IMR-90 (cell line): ENCODE data around the gene AKAP6. TPM values are rescaled to one million over a fixed set of nuclear protein-coding genes. Genes with fewer than 3 reads are reported as not detected.

ENCODE experiments used
- ATAC-seq: fragments of 200-7000 bp; cut with Tn5 transposase; 2 replicates; pipeline ENCODE4 v1.9.1; 2020; ENCODE audit warnings: low read depth, mild to moderate bottlenecking, moderate library complexity
- BruUV-seq: library from RNA; stranded (reverse); fragments of 400-500 nt; replicated peaks from 2 replicates; lab custom pipeline; 2021; lab: Mats Ljungman, UMichigan
- CTCF ChIA-PET: fragments of 300-600 bp; formaldehyde crosslinking; extraction: SDS; loops from one replicate; lab custom pipeline; 2021; ENCODE audit warnings: antibody characterized with exemption; lab: Yijun Ruan, JAX
- POLR2A ChIA-PET: fragments of 300-600 bp; sonication (Branson Sonifier 250); formaldehyde crosslinking; loops from one replicate; lab custom pipeline; 2022; ENCODE audit warnings: antibody characterized with exemption; ENCODE audit not compliant: unreplicated experiment; lab: Charles Lee
- DNase-seq: peaks from one replicate; pipeline ENCODE4 v3.0.0; 2013
- H2AFZ ChIP-seq: replicated peaks from 2 replicates; pipeline ENCODE3; 2013; ENCODE audit warnings: low read length, mild to moderate bottlenecking; ENCODE audit not compliant: poor library complexity
- H2AK5ac ChIP-seq: 2 replicates; pipeline ENCODE4 v1.6.1; 2013; ENCODE audit warnings: low read depth, low read length, inconsistent platforms
- H2AK9ac ChIP-seq: replicated peaks from 2 replicates; pipeline ENCODE3; 2013; ENCODE audit warnings: mild to moderate bottlenecking, low read depth, low read length, moderate library complexity; ENCODE audit not compliant: poor library complexity
- H2BK120ac ChIP-seq: 2 replicates; pipeline ENCODE4 v1.6.1; 2013; ENCODE audit warnings: low read depth, low read length, inconsistent platforms
- H2BK15ac ChIP-seq: 3 replicates; pipeline ENCODE4 v1.6.1; 2013; ENCODE audit warnings: low read depth, low read length, inconsistent platforms
- H2BK20ac ChIP-seq: 2 replicates; pipeline ENCODE4 v1.6.1; 2013; ENCODE audit warnings: low read depth, mild to moderate bottlenecking, inconsistent platforms, low read length, moderate library complexity
- H2BK5ac ChIP-seq: 2 replicates; pipeline ENCODE4 v1.6.1; 2013; ENCODE audit warnings: mild to moderate bottlenecking, low read depth, low read length, inconsistent platforms; ENCODE audit not compliant: poor library complexity, severe bottlenecking
- H3K14ac ChIP-seq: replicated peaks from 2 replicates; pipeline ENCODE4 v1.6.1; 2013; ENCODE audit warnings: low read depth, low read length, inconsistent platforms
- H3K18ac ChIP-seq: 2 replicates; pipeline ENCODE4 v1.6.1; 2013; ENCODE audit warnings: low read depth, low read length, control low read depth
- H3K23ac ChIP-seq: 2 replicates; pipeline ENCODE4 v1.6.1; 2013; ENCODE audit warnings: low read depth, low read length, inconsistent platforms
- H3K27ac ChIP-seq: 2 replicates; pipeline ENCODE4 v1.5.1; 2013; ENCODE audit warnings: mild to moderate bottlenecking, control low read depth, low read length; ENCODE audit not compliant: insufficient read depth
- H3K27me3 ChIP-seq: 2 replicates; pipeline ENCODE4 v1.6.1; 2013; ENCODE audit warnings: low read length; ENCODE audit not compliant: control insufficient read depth, insufficient read depth
- H3K36me3 ChIP-seq: 2 replicates; pipeline ENCODE4 v1.6.1; 2013; ENCODE audit warnings: low read length, mixed read lengths; ENCODE audit not compliant: control insufficient read depth, insufficient read depth
- H3K4ac ChIP-seq: 2 replicates; pipeline ENCODE4 v1.6.1; 2013; ENCODE audit warnings: low read depth, low read length, inconsistent platforms
- H3K4me1 ChIP-seq: 2 replicates; pipeline ENCODE4 v1.6.1; 2013; ENCODE audit warnings: low read length, mixed read lengths; ENCODE audit not compliant: control insufficient read depth, insufficient read depth
- H3K4me2 ChIP-seq: 2 replicates; pipeline ENCODE4 v1.6.1; 2013; ENCODE audit warnings: low read depth, mild to moderate bottlenecking, control low read depth, low read length, moderate library complexity
- H3K4me3 ChIP-seq: 2 replicates; pipeline ENCODE4 v1.5.1; 2013; ENCODE audit warnings: low read depth, mild to moderate bottlenecking, control low read depth, low read length, moderate library complexity; ENCODE audit not compliant: insufficient read depth
- H3K56ac ChIP-seq: 2 replicates; pipeline ENCODE4 v1.6.1; 2013; ENCODE audit warnings: low read length, inconsistent platforms; ENCODE audit not compliant: insufficient read depth; ENCODE audit errors: extremely low read depth
- H3K79me1 ChIP-seq, 2 experiments: 2 replicates each; pipeline ENCODE4 v1.6.1; 2013; ENCODE audit warnings: low read length in 2 of 2, inconsistent platforms in 1 of 2, low read depth in 1 of 2
- H3K9ac ChIP-seq: 2 replicates; pipeline ENCODE4 v1.6.1; 2013; ENCODE audit warnings: low read depth, low read length, control low read depth
- H3K9me1 ChIP-seq: 2 replicates; pipeline ENCODE4 v1.6.1; 2013; ENCODE audit warnings: low read length, inconsistent platforms; ENCODE audit not compliant: insufficient read depth
- H3K9me3 ChIP-seq: 2 replicates; pipeline ENCODE4 v1.6.1; 2013; ENCODE audit warnings: low read length; ENCODE audit not compliant: control insufficient read depth, insufficient read depth
- H4K20me1 ChIP-seq: 2 replicates; pipeline ENCODE4 v1.6.1; 2013; ENCODE audit warnings: low read length, inconsistent platforms; ENCODE audit not compliant: insufficient read depth
- H4K5ac ChIP-seq: 2 replicates; pipeline ENCODE4 v1.6.1; 2013; ENCODE audit warnings: mild to moderate bottlenecking, low read depth, low read length, control low read depth
- H4K8ac ChIP-seq, 2 experiments: 2 replicates each; pipeline ENCODE4 v1.6.1; 2013; ENCODE audit warnings: low read depth in 2 of 2, low read length in 2 of 2, control low read depth in 1 of 2, inconsistent platforms in 1 of 2
- H4K91ac ChIP-seq: 2 replicates; pipeline ENCODE4 v1.6.1; 2013; ENCODE audit warnings: low read depth, low read length, inconsistent platforms; ENCODE audit not compliant: insufficient read depth
- MAFK ChIP-seq: IDR thresholded peaks from 2 replicates; pipeline ENCODE4 v1.6.1; 2012; ENCODE audit warnings: low read depth, low read length, improper control_type of control experiment
- MAZ ChIP-seq: IDR thresholded peaks from 2 replicates; pipeline ENCODE4 v1.6.1; 2012; ENCODE audit warnings: low read depth, mild to moderate bottlenecking, low read length, improper control_type of control experiment, moderate library complexity, borderline replicate concordance
- WGBS, 2 experiments: methylation state at CpG; one replicate each; pipeline versions ENCODE4 v1.1.5 to v1.1.7; 2013; ENCODE audit warnings: missing lambda C conversion rate in 2 of 2; ENCODE audit not compliant: insufficient read length in 1 of 2; ENCODE audit errors: extremely low coverage in 2 of 2; 5-methylcytosine and 5-hydroxymethylcytosine counted together
- dilution Hi-C: fragments of 300-500 bp; cut with HindIII; formaldehyde crosslinking; loops from one replicate; pipeline ENCODE4 v1.14.3; 2018; ENCODE audit warnings: low sequenced_read_pairs; ENCODE audit not compliant: unreplicated experiment
- in situ Hi-C: fragments of 300-500 bp; cut with MboI; formaldehyde crosslinking; loops from 3 replicates; pipeline ENCODE4 v1.14.3; 2019; ENCODE audit warnings: low sequenced_read_pairs, inconsistent platforms, mixed read lengths
- intact Hi-C: fragments of 100-400 bp; cut with micrococcal nuclease; formaldehyde crosslinking; loops from 2 replicates; pipeline ENCODE4 v1.10.0; 2022
- polyA plus RNA-seq, 3 experiments: library from polyadenylated mRNA; depleted of rRNA; stranded (reverse); fragments of >200 nt; gene quantifications; 2 replicates each; pipeline ENCODE4 v1.2.3, GENCODE V29; 2012; ENCODE audit warnings: low replicate concordance in 1 of 3
- total RNA-seq: library from RNA; depleted of rRNA; stranded (reverse); fragments of >200 nt; gene quantifications from 2 replicates; pipeline ENCODE4 v1.2.3, GENCODE V29; 2012

AKAP6 gene
- total and polyA plus RNA-seq, 2 of the 4 experiments (the other 2 are of a cell fraction), result 0.22 to 1.6 TPM

- dilution Hi-C loops (no loop called here), in situ Hi-C loops (no loop called here), intact Hi-C loops (no loop called here)
- H3K4me1 ChIP-seq, result no peaks in the 10 kb centered on the region
- H4K91ac ChIP-seq, result no peak overlapping the region
- no peaks in the 10 kb centered on the region for H3K9me3 ChIP-seq
- H3K27ac ChIP-seq, result no peak overlapping the region
- H3K36me3 ChIP-seq, result no peaks in the 10 kb centered on the region
- DNase-seq (no peak), ATAC-seq (no peak)
- no peaks in the 10 kb centered on the region for H3K79me1 ChIP-seq
- no peak overlapping the region for H3K4me2 ChIP-seq
- H4K20me1 ChIP-seq, result no peaks in the 10 kb centered on the region
- no peak overlapping the region for H4K5ac ChIP-seq
- H3K23ac ChIP-seq, result no peak overlapping the region
- H3K56ac ChIP-seq, result no peak overlapping the region
- H2AK9ac ChIP-seq, result no peak overlapping the region
- no peak overlapping the region for H3K9ac ChIP-seq
- H3K18ac ChIP-seq, result no peak overlapping the region
- ChIA-PET CTCF (no interaction called here), POLR2A (no interaction called here)
- no peak overlapping the region for H4K8ac ChIP-seq
- H2BK120ac ChIP-seq, result no peak overlapping the region
- H2BK15ac ChIP-seq, result no peak overlapping the region
- H3K27me3 ChIP-seq, result no peaks in the 10 kb centered on the region; the same call in 1 of the 2 replicates
- no peak overlapping the region for H3K4me3 ChIP-seq
- BruUV-seq, result no TSS peak
- no peak for TF ChIP-seq MAZ
- TF ChIP-seq MAFK, result no peak
- no peak overlapping the region for H2BK20ac ChIP-seq
- no peak overlapping the region for H2BK5ac ChIP-seq
- H2AFZ ChIP-seq, result no peak overlapping the region
- H2AK5ac ChIP-seq, result no peak overlapping the region
- H3K4ac ChIP-seq, result no peak overlapping the region
- WGBS, 2 experiments, result no CpG with 5 or more reads among the region's 3 CpGs
- no peak overlapping the region for H3K14ac ChIP-seq
- H3K9me1 ChIP-seq, result no peaks in the 10 kb centered on the region
Observed at GRCh38 chr14:32827514-32827913, 498.4 kb downstream of the AKAP6 start.
